Hepatocyte (in vitro differentiated cells): Measurements from ENCODE around the gene CMIP. TPM values are rescaled to one million over a fixed set of nuclear protein-coding genes. Genes with fewer than 3 reads are reported as not detected.

Experiments used
- DNase-seq: peaks from one replicate; pipeline ENCODE4 v3.0.0-alpha.2; 2016; ENCODE audit warnings: low spot score
- H2AFZ ChIP-seq: fragments of 200-600 bp; sonication (generic); 2 replicates; pipeline ENCODE4 v1.6.0; 2016; ENCODE audit warnings: antibody characterized with exemption, mild to moderate bottlenecking
- H3K27ac ChIP-seq: fragments of 200-600 bp; sonication (generic); 2 replicates; pipeline ENCODE4 v1.5.1; 2016; ENCODE audit warnings: mild to moderate bottlenecking
- H3K27me3 ChIP-seq: fragments of 200-600 bp; sonication (generic); 2 replicates; pipeline ENCODE4 v1.6.1; 2016
- H3K36me3 ChIP-seq: fragments of 200-600 bp; sonication (generic); replicated peaks from 2 replicates; pipeline ENCODE4 v1.5.1; 2016; ENCODE audit warnings: low read depth; ENCODE audit not compliant: insufficient read depth
- H3K4me1 ChIP-seq: fragments of 200-600 bp; sonication (generic); 2 replicates; pipeline ENCODE4 v1.5.1; 2016; ENCODE audit warnings: mild to moderate bottlenecking, moderate library complexity; ENCODE audit not compliant: insufficient read depth
- H3K4me2 ChIP-seq: fragments of 200-600 bp; sonication (generic); 2 replicates; pipeline ENCODE4 v1.6.0; 2016
- H3K4me3 ChIP-seq: fragments of 200-600 bp; sonication (generic); 2 replicates; pipeline ENCODE4 v1.5.1; 2016; ENCODE audit warnings: mild to moderate bottlenecking
- H3K79me2 ChIP-seq: fragments of 200-600 bp; sonication (generic); 2 replicates; pipeline ENCODE4 v1.6.0; 2017; ENCODE audit warnings: mild to moderate bottlenecking
- H3K9me2 ChIP-seq: fragments of 200-600 bp; sonication (generic); replicated peaks from 2 replicates; pipeline ENCODE4 v1.6.0; 2017; ENCODE audit warnings: mild to moderate bottlenecking; ENCODE audit not compliant: insufficient read depth
- H3K9me3 ChIP-seq: fragments of 200-600 bp; sonication (generic); 2 replicates; pipeline ENCODE4 v1.5.1; 2016; ENCODE audit warnings: low read depth, mild to moderate bottlenecking
- H4K20me1 ChIP-seq: fragments of 200-600 bp; sonication (generic); 2 replicates; pipeline ENCODE4 v1.6.0; 2016; ENCODE audit warnings: mild to moderate bottlenecking; ENCODE audit not compliant: insufficient read depth, poor library complexity, severe bottlenecking
- EZH2 ChIP-seq: fragments of 200-600 bp; sonication (generic); IDR thresholded peaks from 2 replicates; pipeline ENCODE4 v1.6.1; 2016; ENCODE audit warnings: antibody characterized with exemption, mild to moderate bottlenecking, borderline replicate concordance
- EZH2phosphoT487 ChIP-seq: fragments of 200-600 bp; sonication (generic); IDR thresholded peaks from one replicate; pipeline ENCODE4 v1.6.1; 2018; ENCODE audit warnings: antibody characterized with exemption, mild to moderate bottlenecking, low read depth, moderate library complexity; ENCODE audit not compliant: unreplicated experiment, severe bottlenecking
- WGBS: methylation state at CpG from one replicate; pipeline ENCODE4 v1.1.6; 2016; ENCODE audit warnings: low lambda C conversion rate; ENCODE audit errors: missing lambda C conversion rate; 5-methylcytosine and 5-hydroxymethylcytosine counted together
- polyA plus RNA-seq: library from polyadenylated mRNA; unstranded; fragments of >200 nt; fragmentation: Nextera tagmentation; extraction: Ambion mirVana; gene quantifications from 2 replicates; pipeline ENCODE4 v1.2.1, GENCODE V29; 2016
- total RNA-seq: library from RNA; depleted of rRNA; stranded (reverse); fragments of >200 nt; gene quantifications from 2 replicates; pipeline ENCODE4 v1.2.3, GENCODE V29; 2014
- TF ChIP-seq, protein P1 (sequence below): fragments of 200-600 bp; sonication (generic); IDR thresholded peaks from 2 replicates; pipeline ENCODE4 v1.5.1; 2016; ENCODE audit warnings: antibody characterized with exemption, mild to moderate bottlenecking; ENCODE audit not compliant: poor library complexity

CMIP gene
- total and polyA plus RNA-seq, 2 experiments from 2014 or later = 5.8 to 17.8 TPM

DNA sequence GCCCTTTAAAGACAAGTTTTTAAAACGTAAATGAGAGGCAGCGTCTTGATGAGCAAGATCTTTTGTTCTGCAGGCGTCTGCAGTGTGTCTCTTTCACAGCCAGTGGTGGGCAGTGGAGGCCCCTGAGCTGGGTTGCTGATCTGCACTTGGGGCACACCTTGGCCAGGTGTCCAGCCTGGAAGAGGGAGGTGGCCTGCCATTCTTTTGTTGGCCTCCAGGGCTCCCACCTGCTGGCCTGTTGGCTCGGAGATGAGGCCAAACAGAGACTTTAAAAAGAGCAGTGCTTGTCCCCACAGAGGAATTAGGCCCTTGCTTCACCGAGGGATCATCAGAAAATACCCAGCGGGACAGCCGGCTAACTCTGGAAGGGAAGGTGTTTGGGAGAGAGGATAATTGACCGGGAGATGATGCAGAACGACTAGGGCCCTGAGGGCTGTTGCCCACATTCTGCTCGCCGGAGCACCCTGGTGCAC is 188.6 kb downstream of the CMIP start:
- peaks cover 36% of the 10 kb centered on the region for H3K79me2 ChIP-seq
- TF ChIP-seq, protein P1, sequence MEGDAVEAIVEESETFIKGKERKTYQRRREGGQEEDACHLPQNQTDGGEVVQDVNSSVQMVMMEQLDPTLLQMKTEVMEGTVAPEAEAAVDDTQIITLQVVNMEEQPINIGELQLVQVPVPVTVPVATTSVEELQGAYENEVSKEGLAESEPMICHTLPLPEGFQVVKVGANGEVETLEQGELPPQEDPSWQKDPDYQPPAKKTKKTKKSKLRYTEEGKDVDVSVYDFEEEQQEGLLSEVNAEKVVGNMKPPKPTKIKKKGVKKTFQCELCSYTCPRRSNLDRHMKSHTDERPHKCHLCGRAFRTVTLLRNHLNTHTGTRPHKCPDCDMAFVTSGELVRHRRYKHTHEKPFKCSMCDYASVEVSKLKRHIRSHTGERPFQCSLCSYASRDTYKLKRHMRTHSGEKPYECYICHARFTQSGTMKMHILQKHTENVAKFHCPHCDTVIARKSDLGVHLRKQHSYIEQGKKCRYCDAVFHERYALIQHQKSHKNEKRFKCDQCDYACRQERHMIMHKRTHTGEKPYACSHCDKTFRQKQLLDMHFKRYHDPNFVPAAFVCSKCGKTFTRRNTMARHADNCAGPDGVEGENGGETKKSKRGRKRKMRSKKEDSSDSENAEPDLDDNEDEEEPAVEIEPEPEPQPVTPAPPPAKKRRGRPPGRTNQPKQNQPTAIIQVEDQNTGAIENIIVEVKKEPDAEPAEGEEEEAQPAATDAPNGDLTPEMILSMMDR = peak; percentile 2
- TF ChIP-seq EZH2phosphoT487 = no peak
- no peaks in the 10 kb centered on the region for H3K9me2 ChIP-seq
- H3K36me3 ChIP-seq = no peaks in the 10 kb centered on the region
- H3K9me3 ChIP-seq = no peaks in the 10 kb centered on the region
- H3K27ac ChIP-seq = peak overlapping the region; percentile 77
- H3K4me2 ChIP-seq = no peak overlapping the region
- 55% methylated on average over 11 of the region's 11 CpGs for WGBS
- H3K4me3 ChIP-seq = no peak overlapping the region
- no peaks in the 10 kb centered on the region for H3K27me3 ChIP-seq
- no peak for DNase-seq
- H3K4me1 ChIP-seq = peaks cover 20% of the 10 kb centered on the region
- H4K20me1 ChIP-seq = peaks cover 5% of the 10 kb centered on the region
- no peak overlapping the region for H2AFZ ChIP-seq

DNA sequence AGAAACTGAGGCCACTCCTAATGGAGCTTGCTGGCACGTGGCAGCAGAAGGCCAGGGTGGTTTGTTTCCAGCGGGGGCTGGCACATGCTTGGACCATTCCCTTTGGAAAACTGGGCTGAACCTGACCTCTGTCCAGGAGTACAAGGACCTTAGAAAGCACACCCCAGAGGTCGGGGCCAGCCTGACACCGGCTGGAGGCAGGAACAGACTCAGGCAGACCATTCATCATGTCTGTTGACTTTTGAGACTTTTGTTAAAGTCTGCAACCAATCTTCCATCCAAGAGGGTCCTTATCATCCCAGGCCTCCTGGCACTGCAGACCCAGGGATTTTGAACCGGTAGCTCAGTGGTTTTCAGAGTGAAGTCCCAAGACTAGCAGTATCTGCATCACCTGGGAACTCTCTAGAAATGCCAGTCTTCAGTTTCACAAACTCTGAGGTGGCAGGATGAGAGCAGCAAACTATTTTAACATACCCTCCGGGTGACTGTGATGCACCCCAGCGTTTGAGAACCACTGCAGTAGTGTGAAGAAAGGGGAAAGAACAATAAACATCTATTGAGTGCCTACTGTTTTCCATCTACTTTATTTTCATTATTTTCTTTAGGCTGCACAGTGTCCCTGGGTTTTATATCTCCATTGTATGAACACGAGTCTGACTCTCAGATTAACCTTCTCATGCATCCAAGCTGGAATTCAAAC is 189.2 kb downstream of the CMIP start:
- Histone ChIP-seq H3K27ac (peak overlapping the region; percentile 77), H3K4me3 (no peak overlapping the region), H3K4me2 (no peak overlapping the region), H3K9me3 (no peaks in the 10 kb centered on the region), H3K9me2 (no peaks in the 10 kb centered on the region), H3K36me3 (no peaks in the 10 kb centered on the region), H3K4me1 (peaks cover 20% of the 10 kb centered on the region), H2AFZ (no peak overlapping the region), H4K20me1 (peaks cover 5% of the 10 kb centered on the region), H3K27me3 (no peaks in the 10 kb centered on the region), H3K79me2 (peaks cover 37% of the 10 kb centered on the region)
- no peak for DNase-seq
- 67% methylated on average over 8 of the region's 8 CpGs for whole genome bisulfite sequencing
- TF ChIP-seq, protein P1 = no peak
- TF ChIP-seq EZH2phosphoT487 (no peak), EZH2 (no peak)

DNA sequence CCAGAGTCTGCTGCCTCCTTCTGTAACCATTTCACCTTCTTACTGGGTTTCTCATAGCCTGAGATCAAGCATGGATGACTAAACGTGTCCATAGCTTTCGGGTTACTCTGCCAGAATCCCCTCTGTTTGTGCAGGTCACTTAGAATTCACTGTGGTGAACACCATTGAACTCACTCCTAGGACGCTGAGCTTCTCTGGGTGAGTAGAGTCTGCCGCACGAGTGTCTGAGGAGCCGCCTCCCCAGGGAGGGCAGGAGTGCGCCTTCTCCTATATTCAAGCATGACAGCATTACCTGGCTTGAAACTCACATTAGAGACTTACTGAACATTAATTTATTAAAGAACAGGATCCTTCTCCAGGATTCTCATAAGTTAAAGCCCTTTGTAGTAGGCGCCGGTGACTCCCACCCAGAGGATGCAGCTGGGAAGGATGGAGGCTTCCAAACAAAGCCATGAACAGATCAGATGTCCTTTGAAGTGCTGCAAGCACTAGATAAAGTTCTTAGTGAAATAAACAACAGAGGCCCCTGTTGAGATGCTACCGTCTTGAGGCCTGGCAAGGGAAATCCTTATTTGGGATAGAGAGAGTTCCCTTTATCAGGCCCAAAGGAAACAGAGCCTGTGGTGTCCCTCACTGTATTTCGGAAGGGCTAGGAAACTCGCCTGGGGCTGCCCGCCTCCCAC is 189.9 kb downstream of the CMIP start:
- Histone ChIP-seq H3K27me3 (no peaks in the 10 kb centered on the region), H3K9me3 (no peaks in the 10 kb centered on the region), H3K9me2 (no peaks in the 10 kb centered on the region), H3K27ac (no peak overlapping the region), H3K4me1 (peaks cover 20% of the 10 kb centered on the region), H4K20me1 (peaks cover 10% of the 10 kb centered on the region), H3K79me2 (peaks cover 43% of the 10 kb centered on the region), H2AFZ (no peak overlapping the region), H3K4me3 (no peak overlapping the region), H3K36me3 (no peaks in the 10 kb centered on the region), H3K4me2 (no peak overlapping the region)
- WGBS = 61% methylated on average over 13 of the region's 13 CpGs
- DNase-seq = no peak
- TF ChIP-seq EZH2phosphoT487 (peak; percentile 84), EZH2 (no peak)
- TF ChIP-seq, protein P1 = no peak
